HUES48 (cell line): ENCODE data around the gene CERS1.

Experiments
- H3K27ac ChIP-seq: one replicate; pipeline ENCODE4 v1.7.0; 2013; ENCODE audit warnings: low read depth, low read length, inconsistent platforms
- H3K27me3 ChIP-seq: 2 replicates; pipeline ENCODE4 v1.6.1; 2013; ENCODE audit warnings: mild to moderate bottlenecking, low read length; ENCODE audit not compliant: control insufficient read depth, insufficient read depth
- H3K36me3 ChIP-seq: 2 replicates; pipeline ENCODE4 v1.6.1; 2013; ENCODE audit warnings: low read length; ENCODE audit not compliant: control insufficient read depth, insufficient read depth
- H3K4me1 ChIP-seq: 2 replicates; pipeline ENCODE4 v1.6.1; 2013; ENCODE audit warnings: mild to moderate bottlenecking, low read length; ENCODE audit not compliant: control insufficient read depth, insufficient read depth
- H3K4me3 ChIP-seq: 2 replicates; pipeline ENCODE4 v1.5.1; 2013; ENCODE audit warnings: mild to moderate bottlenecking, low read depth, low read length
- H3K9ac ChIP-seq: 2 replicates; pipeline ENCODE4 v1.6.1; 2013; ENCODE audit warnings: mild to moderate bottlenecking, low read depth, low read length, moderate library complexity
- H3K9me3 ChIP-seq: 2 replicates; pipeline ENCODE4 v1.6.1; 2013; ENCODE audit warnings: low read length; ENCODE audit not compliant: control insufficient read depth, insufficient read depth

CERS1 gene

GRCh38 chr19:18932216-18932841 lies 36.4 kb upstream of the CERS1 start:
- no peak overlapping the region for H3K9ac ChIP-seq
- H3K27me3 ChIP-seq, result no peaks in the 10 kb centered on the region
- H3K27ac ChIP-seq, result no peak overlapping the region
- peaks cover 25% of the 10 kb centered on the region for H3K36me3 ChIP-seq
- peak overlapping the region; percentile 78 for H3K4me3 ChIP-seq
- peaks cover 5% of the 10 kb centered on the region; the same call in 1 of the 2 replicates for H3K4me1 ChIP-seq
- H3K9me3 ChIP-seq, result no peaks in the 10 kb centered on the region

- Histone ChIP-seq H3K9ac (no peak overlapping the region), H3K9me3 (no peaks in the 10 kb centered on the region), H3K36me3 (peaks cover 30% of the 10 kb centered on the region), H3K4me1 (peaks cover 5% of the 10 kb centered on the region; the same call in 1 of the 2 replicates), H3K27ac (no peak overlapping the region), H3K27me3 (no peaks in the 10 kb centered on the region), H3K4me3 (no peak overlapping the region)
Observed at GRCh38 chr19:18931316-18932162, 35.6 kb upstream of the CERS1 start.

GRCh38 chr19:18929311-18929710 lies 33.4 kb upstream of the CERS1 start:
- Histone ChIP-seq H3K9me3 (no peaks in the 10 kb centered on the region), H3K27ac (no peak overlapping the region), H3K27me3 (no peaks in the 10 kb centered on the region), H3K9ac (no peak overlapping the region), H3K36me3 (peaks cover 46% of the 10 kb centered on the region), H3K4me1 (peaks cover 5% of the 10 kb centered on the region; the same call in 1 of the 2 replicates), H3K4me3 (no peak overlapping the region)

GRCh38 chr19:18928018-18928805 lies 32.3 kb upstream of the CERS1 start:
- Histone ChIP-seq H3K36me3 (peaks cover 45% of the 10 kb centered on the region), H3K4me1 (peaks cover 4% of the 10 kb centered on the region; the same call in 1 of the 2 replicates), H3K9ac (no peak overlapping the region), H3K27ac (no peak overlapping the region), H3K9me3 (no peaks in the 10 kb centered on the region), H3K4me3 (no peak overlapping the region), H3K27me3 (no peaks in the 10 kb centered on the region)

GRCh38 chr19:18924684-18925213 lies 28.8 kb upstream of the CERS1 start:
- H3K36me3 ChIP-seq, result peaks cover 63% of the 10 kb centered on the region
- no peak overlapping the region for H3K4me3 ChIP-seq
- H3K9me3 ChIP-seq, result no peaks in the 10 kb centered on the region
- H3K27ac ChIP-seq, result no peak overlapping the region
- H3K9ac ChIP-seq, result no peak overlapping the region
- no peaks in the 10 kb centered on the region for H3K27me3 ChIP-seq
- H3K4me1 ChIP-seq, result peaks cover 4% of the 10 kb centered on the region

GRCh38 chr19:18922228-18922985 lies 26.4 kb upstream of the CERS1 start:
- no peak overlapping the region for H3K4me3 ChIP-seq
- H3K27me3 ChIP-seq, result no peaks in the 10 kb centered on the region
- H3K36me3 ChIP-seq, result peaks cover 47% of the 10 kb centered on the region
- H3K9ac ChIP-seq, result no peak overlapping the region
- H3K9me3 ChIP-seq, result no peaks in the 10 kb centered on the region
- peaks cover 4% of the 10 kb centered on the region for H3K4me1 ChIP-seq
- H3K27ac ChIP-seq, result no peak overlapping the region

- Histone ChIP-seq H3K4me3 (no peak overlapping the region), H3K27me3 (no peaks in the 10 kb centered on the region), H3K9me3 (no peaks in the 10 kb centered on the region), H3K36me3 (peaks cover 41% of the 10 kb centered on the region), H3K4me1 (peaks cover 4% of the 10 kb centered on the region), H3K27ac (no peak overlapping the region), H3K9ac (no peak overlapping the region)
Observed at GRCh38 chr19:18921593-18921992, 25.6 kb upstream of the CERS1 start.

- H3K27me3 ChIP-seq, result no peaks in the 10 kb centered on the region
- H3K36me3 ChIP-seq, result peaks cover 33% of the 10 kb centered on the region
- no peaks in the 10 kb centered on the region for H3K9me3 ChIP-seq
- peaks cover 4% of the 10 kb centered on the region for H3K4me1 ChIP-seq
- peak overlapping the region; percentile 75 for H3K4me3 ChIP-seq
- peak overlapping the region; percentile 55 for H3K9ac ChIP-seq
- no peak overlapping the region for H3K27ac ChIP-seq
Observed at GRCh38 chr19:18920400-18920799, 24.4 kb upstream of the CERS1 start.

GRCh38 chr19:18919900-18920214 lies 23.9 kb upstream of the CERS1 start:
- peaks cover 4% of the 10 kb centered on the region for H3K4me1 ChIP-seq
- H3K27ac ChIP-seq, result peak overlapping the region; percentile 24
- H3K9me3 ChIP-seq, result no peaks in the 10 kb centered on the region
- H3K27me3 ChIP-seq, result no peaks in the 10 kb centered on the region
- H3K9ac ChIP-seq, result peak overlapping the region; percentile 55
- H3K36me3 ChIP-seq, result peaks cover 35% of the 10 kb centered on the region
- H3K4me3 ChIP-seq, result peak overlapping the region; percentile 75

- H3K27ac ChIP-seq, result peak within 1 kb of the TSS; percentile 77
- no peaks in the 10 kb centered on the region for H3K27me3 ChIP-seq
- H3K4me1 ChIP-seq, result peaks cover 4% of the 10 kb centered on the region
- H3K36me3 ChIP-seq, result peaks cover 30% of the 10 kb centered on the region
- H3K4me3 ChIP-seq, result peak within 1 kb of the TSS; percentile 75
- peak within 1 kb of the TSS; percentile 81 for H3K9ac ChIP-seq
- no peaks in the 10 kb centered on the region for H3K9me3 ChIP-seq
Observed at GRCh38 chr19:18919086-18919899, 23.3 kb upstream of the CERS1 start, which contains the start of the genes COPE and DDX49. COPE (minus strand) TSS chr19:18919387; CDS start chr19:18919348, 39 bp downstream. DDX49 (plus strand) TSS chr19:18919715; CDS start chr19:18919742, 27 bp downstream.
